DND-41 (cell line): ENCODE data around the gene CLEC4A.

Experiments
- CTCF ChIP-seq: IDR thresholded peaks from 2 replicates; pipeline ENCODE4 v1.5.1; 2012; ENCODE audit warnings: borderline replicate concordance, low read length, moderate library complexity, mild to moderate bottlenecking; ENCODE audit not compliant: poor library complexity, severe bottlenecking; ENCODE audit errors: extremely low read depth
- EZH2 ChIP-seq: IDR thresholded peaks from 3 replicates; pipeline ENCODE4 v1.6.1; 2012; ENCODE audit warnings: borderline replicate concordance, low read depth, mild to moderate bottlenecking, moderate library complexity, low read length, inconsistent platforms; ENCODE audit not compliant: severe bottlenecking

GRCh38 chr12:8108808-8109398 is 14.5 kb upstream of the CLEC4A start:
- TF ChIP-seq CTCF = peak; percentile 99
- no peak for TF ChIP-seq EZH2
